ENCODE data around the gene LAMB1.
"Not testable (repeated sequence)": the region's sequence is repeated elsewhere in the genome, so short reads cannot be mapped to it uniquely, and the experiment has no call there.

The LAMB1 gene

GRCh38 chr7:107945332-107945731, 57.6 kb downstream of the LAMB1 start:
- DNase-seq, result no peak

GRCh38 chr7:107944411-107945169, 58.4 kb downstream of the LAMB1 start:
- DNase-seq, result no peak

DNA sequence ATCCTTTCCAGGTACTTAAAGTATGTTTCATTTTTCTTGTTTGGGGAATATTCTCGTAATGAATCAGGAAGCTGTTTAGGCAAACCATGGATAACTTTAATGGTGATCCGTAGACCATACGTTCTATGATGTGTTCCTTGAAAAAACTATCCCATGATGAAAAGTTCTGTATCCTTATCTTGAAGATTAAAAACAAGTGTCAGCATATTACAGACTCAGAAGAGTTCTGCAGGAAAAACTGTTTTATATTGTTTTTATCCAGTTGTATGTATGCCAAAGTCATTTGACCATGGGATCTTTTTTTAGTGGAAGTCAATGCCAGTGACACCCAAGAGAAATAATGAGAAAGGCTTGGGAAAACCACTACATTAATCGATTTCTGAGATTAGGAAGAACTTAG, 59.9 kb downstream of the LAMB1 start:
- DNase-seq, result no peak

DNA sequence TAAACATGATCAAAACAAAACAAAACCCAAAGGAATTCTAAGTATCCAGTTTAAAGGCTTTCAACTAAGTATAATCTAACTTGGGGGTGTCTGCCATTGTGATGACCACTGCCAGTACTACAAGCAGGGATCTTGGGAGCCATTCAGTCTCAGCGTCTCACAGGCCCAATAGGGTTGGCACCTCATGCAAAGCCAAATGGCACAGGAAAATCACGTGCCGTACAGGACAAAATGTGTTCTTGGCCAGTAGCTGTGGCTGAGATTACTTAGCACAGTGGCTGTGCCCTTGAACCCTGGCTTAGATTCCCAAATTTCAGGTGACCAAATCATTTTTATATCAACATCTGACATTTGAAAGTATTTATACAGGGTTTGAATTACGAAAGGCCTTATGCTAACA, 62.0 kb downstream of the LAMB1 start:
- DNase-seq, result no peak

DNA sequence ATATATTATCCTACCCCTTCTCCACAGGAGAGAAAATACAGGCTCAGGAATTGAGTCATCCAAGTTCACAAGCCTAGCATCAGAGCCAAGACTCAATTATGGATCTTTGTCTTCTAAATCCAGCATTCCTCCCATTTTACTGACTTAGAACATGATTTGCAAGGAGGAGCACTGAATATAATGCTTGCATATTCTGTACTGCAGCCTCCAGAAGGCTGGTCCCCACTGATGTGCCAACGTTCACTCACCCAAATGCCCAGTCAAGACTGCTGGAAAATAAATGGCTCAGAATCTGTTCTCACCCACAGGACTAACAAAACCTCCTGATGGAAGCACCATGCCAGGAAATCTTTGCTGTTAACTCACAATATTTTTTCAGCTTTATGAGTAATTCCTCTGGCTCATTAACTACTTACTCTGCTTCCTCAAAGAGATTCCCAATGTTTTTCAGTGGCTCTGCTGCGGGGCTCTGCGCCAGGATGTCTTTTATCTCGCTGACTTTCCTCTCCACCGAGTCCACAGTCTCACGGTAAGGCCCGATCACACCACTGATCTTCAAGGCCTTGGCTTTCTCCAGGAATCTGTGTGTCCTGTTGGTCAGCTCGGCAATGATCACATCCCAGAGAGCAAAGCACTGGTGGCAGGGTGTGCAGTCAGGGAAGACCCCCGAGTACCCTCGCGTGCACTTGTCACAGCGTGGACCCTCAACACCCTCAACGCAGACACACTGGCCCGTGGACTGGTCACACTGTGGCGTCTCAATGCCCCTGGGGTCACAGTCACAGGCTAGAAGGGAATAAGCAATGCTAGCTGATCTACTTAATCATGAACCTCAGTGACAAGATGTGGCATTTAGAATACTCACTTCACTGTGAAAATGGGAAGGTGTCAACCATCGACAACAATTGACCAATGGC, 63.1 kb downstream of the LAMB1 start:
- DNase-seq, result peak; percentile 85

DNA sequence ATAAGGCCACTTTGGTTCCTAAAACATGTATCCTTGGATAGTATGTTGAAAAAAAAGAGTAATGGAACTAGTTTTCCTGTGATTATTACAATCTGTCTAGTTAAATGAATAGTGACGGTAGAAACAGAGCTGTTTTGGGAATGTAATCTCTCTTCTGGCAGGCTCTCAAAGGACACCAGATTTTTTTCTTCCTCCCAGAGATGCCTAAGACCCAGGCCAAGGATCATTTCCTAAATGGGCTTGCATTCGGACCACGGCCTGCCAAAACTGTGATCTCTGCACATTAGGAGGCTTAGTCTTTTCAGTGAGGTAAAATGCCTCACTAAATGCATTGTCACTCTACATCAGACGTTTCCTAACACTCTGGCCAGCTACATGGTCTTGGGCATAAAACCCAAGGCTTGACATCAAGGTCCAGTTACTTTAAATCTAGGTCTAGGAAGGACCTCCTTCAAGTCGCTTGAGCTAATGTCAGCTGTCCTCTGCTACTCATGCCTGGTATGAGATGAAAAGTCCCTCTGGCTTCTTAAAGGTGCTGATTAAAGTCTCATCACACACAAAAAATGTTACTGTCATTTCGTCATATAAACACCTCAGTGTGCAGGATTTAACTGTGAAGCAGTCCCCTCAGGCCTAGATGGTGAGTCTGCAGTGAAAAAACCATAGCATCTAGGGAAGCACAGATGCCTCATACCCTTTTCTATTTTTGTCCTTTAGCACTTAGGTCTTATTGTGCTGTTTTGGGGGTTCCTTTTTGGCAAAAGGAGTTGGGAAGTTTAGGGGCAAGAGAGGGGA, 64.3 kb downstream of the LAMB1 start:
- DNase-seq, result peak; percentile 30

GRCh38 chr7:107937531-107937930, 65.4 kb downstream of the LAMB1 start:
- DNase-seq, result no peak

DNA sequence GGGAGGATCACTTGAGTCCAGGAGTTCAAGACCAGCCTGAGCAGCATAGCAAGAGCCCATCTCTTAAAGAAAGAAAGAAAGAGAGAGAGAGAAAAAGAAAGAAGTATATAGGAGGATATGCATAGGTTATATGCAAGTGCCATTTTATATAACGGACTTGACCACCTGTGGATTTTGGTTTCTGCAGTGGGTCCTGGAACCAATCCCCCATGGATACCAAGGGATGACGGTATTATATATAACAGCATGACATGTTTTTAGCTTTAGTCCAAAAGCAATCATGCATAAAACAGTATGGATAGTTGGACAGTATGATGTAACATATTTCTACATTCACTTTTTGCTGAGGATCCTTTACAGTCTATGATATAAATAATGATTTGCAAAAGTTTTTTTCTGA, 66.6 kb downstream of the LAMB1 start:
- DNase-seq, result no peak

- DNase-seq, result peak; percentile 88
Measured at GRCh38 chr7:107934991-107935770, 67.8 kb downstream of the LAMB1 start.

GRCh38 chr7:107933386-107934013, 69.5 kb downstream of the LAMB1 start:
- DNase-seq, result no peak

DNA sequence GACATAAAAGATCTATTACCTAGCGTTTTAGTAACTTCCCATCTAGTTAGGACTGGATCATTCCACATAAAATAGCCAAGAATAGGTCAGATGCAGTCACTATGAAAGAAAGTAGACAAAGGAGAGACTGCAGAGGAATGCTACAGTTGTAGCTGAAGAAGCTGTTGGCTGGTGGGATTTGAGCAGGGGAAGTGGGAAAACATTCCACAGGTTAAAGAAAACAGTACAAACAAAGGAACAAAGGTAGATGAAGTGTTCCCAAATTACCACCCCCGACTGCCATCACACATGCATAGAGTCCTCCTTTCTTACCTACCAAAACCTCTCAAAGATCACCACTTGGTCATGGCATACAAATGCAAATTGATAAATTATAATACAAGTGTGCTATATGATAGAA, 70.2 kb downstream of the LAMB1 start:
- DNase-seq, result no peak

- DNase-seq, result no peak
Measured at GRCh38 chr7:107931740-107932515, 71.0 kb downstream of the LAMB1 start.

DNA sequence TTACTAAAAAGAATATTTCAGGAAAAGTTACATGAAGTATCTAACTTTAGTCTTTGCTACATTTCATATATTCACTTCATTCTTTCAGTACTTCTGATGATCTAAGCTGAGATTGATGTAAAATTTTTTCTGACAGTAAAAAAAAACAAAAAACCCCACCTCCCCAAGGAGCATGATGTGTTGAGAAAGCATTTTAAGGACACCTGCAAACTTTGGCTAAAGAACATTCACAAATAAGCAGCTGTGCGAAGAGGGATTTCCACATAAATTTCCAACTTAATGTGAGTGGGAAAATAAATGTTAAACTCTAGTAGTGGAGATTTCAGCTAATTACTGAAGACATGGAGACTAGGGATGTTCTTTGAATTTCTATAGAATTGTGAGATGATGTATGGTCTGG, 76.5 kb downstream of the LAMB1 start:
- DNase-seq, result no peak

- no peak for DNase-seq
Measured at GRCh38 chr7:107924841-107925504, 78.0 kb downstream of the LAMB1 start.

DNA sequence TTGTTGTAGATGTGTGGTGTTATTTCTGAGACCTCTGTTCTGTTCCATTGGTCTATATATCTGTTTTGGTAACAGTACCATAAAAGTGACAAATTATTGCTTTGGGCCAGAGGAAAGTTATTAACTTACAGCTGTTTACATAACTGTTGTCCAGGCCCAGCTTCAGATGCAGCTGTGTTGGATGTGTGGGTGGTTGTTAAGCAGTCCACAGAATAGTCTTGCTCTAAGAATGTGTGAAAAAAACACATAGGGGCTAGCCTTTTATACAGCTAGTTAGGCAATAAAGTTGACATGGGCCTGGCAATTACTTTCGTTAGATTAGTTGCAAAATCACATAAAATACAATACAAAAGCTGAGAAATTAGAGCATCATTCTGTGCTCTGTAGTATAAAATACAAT, 80.1 kb downstream of the LAMB1 start:
- no peak for DNase-seq

DNA sequence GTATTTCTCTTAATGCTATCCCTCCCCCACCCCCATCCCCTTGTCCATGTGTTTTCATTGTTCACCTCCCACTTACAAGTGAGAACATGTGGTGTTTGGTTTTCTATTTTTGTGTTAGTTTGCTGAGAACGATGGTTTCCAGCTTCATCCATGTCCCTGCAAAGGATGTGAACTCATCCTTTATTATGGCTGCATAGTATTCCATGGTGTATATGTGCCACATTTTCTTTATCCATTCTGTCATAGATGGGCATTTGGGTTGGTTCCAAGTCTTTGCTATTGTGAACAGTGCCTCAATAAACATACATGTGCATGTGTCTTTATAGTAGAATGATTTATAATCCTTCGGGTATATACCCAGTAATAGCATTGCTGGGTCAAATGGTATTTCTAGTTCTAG, 81.1 kb downstream of the LAMB1 start:
- DNase-seq, result not testable (repeated sequence)

DNA sequence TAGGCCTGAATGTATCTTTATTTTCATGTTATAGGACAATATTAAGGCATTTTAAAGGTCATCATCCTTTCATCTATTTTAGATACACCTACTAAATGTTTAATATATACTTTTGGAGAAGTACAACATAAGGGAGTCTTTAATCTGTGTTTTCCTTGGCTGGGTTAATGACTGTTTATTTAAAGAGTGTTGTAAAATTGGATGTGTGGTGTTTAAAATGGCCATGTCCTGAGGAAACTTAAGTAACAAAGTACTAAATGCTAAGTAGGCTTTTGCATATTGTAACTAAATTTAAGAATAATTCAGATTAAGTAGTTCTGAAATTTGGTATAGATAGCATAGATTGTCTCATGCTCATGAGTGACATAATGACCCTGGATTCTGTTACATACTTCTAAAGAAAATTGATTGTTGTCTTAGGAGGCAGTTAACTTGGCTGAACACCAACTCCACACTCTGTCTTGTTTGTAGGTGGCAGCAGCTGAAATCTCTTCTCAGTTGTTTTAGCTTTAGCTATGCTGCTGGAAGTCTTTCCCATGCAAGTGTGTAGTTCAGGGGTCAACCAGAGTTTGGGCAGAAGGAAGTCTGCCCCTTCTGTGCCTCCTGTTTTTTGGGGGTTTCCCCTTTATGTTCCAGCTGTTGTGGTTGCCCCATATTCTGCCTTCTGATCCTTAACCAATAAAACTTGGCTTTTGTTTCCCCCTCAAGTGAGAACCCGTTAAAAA, 82.8 kb downstream of the LAMB1 start:
- no peak for DNase-seq

DNA sequence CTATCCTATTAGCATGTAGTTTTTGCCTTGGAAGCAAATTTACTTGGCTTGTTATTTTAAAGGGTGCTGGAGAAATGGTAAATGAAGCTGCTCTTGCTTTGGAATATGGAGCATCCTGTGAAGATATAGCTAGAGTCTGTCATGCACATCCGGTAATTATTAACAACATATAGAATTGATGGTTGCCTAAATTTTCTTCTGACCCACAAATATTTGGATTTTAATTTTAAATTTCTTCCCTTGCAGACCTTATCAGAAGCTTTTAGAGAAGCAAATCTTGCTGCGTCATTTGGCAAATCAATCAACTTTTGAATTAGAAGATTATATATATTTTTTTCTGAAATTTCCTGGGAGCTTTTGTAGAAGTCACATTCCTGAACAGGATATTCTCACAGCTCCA, 84.0 kb downstream of the LAMB1 start:
- no peak for DNase-seq
